ENCODE results near the gene ST7. TPM values are rescaled to one million over a fixed set of nuclear protein-coding genes. Genes with fewer than 3 reads are reported as not detected.

The ST7 gene
- total and polyA plus RNA-seq, 2 experiments from 2014 or later: 9.9 to 18.3 TPM

DNA sequence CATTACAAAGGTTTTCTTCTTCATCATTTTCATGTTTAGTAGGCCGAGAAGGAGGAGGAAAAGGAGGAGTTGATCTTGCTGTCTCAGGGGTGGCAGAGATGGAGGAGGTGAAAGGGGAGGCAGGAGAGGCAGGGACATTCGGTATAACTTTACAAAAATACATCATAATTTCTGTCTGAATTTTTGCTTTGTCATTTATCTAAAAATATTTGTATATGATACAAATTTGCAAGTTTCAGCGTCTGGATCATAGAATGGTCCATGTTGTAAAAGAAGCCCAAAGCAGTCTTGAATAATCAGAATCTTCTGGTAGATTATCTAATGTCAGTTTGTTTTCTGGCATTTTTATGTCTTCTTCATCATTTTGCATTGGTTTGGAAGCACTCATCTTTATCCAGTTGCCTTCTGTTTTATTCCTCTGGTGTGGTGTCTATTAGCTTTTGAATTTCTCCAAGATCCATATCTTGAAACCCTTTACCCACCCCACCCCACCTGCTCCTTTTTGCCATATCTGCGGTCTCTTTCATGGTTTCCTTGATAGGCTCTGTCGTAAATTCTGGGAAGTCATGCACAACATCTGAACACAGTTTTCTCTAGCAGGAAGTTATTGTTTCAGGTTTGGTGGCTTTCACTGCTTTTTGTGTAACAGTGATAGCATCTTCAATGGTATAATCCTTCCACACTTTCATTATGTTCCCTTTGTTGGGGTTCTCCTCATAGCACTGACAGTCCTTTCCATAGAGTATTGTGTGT lies 95.0 kb downstream of the ST7 start:
- Mint-ChIP-seq H3K27me3 (ENCODE audit: insufficient read depth, low read depth, poor library complexity) (peaks cover 6% of the 10 kb centered on the region), H3K4me1 (no peaks in the 10 kb centered on the region; the same call in 2 of the 3 replicates), H3K4me3 (no peak overlapping the region), H3K36me3 (ENCODE audit: low read depth) (no peaks in the 10 kb centered on the region), H3K9me3 (peaks cover 4% of the 10 kb centered on the region; the same call in 2 of the 3 replicates), H3K27ac (0 out of 2 replicates have a peak overlapping the region, but pooled peaks have one; percentile 26)
- no peaks in the 10 kb centered on the region for H4K20me1 ChIP-seq (replicated peaks; ENCODE audit: insufficient read depth)
- no peaks in the 10 kb centered on the region for H3K9me2 ChIP-seq (ENCODE audit: insufficient read depth)
- no peak overlapping the region for H3K27ac ChIP-seq (ENCODE audit: low read depth)
- H3F3A ChIP-seq (replicated peaks; ENCODE audit: low read depth): no peaks in the 10 kb centered on the region
- DNase-seq (ENCODE audit: low spot score) (no peak), ATAC-seq (no peak)
- no peak overlapping the region for H3K4me3 ChIP-seq
- H3K36me3 ChIP-seq (ENCODE audit: insufficient read depth): no peaks in the 10 kb centered on the region
- TF ChIP-seq POLR2AphosphoS5 (IDR thresholded peaks at IDR 0.05; ENCODE audit: low read depth) (no peak), NANOG (IDR thresholded peaks at IDR 0.05; ENCODE audit: borderline replicate concordance) (no peak), ZNF114 (CRISPR knock-in tag; IDR thresholded peaks at IDR 0.05) (no peak), CREB1 (CRISPR knock-in tag; IDR thresholded peaks at IDR 0.05; ENCODE audit: low read depth) (no peak), EZH2phosphoT487 (IDR thresholded peaks at IDR 0.05; ENCODE audit: unreplicated experiment) (no peak), ETS1 (IDR thresholded peaks at IDR 0.05) (no peak), JUNB (IDR thresholded peaks at IDR 0.05; ENCODE audit: unreplicated experiment) (no peak), ZNF331 (CRISPR knock-in tag; IDR thresholded peaks at IDR 0.05; ENCODE audit: low read depth) (no peak)
- TF ChIP-seq, protein P1, sequence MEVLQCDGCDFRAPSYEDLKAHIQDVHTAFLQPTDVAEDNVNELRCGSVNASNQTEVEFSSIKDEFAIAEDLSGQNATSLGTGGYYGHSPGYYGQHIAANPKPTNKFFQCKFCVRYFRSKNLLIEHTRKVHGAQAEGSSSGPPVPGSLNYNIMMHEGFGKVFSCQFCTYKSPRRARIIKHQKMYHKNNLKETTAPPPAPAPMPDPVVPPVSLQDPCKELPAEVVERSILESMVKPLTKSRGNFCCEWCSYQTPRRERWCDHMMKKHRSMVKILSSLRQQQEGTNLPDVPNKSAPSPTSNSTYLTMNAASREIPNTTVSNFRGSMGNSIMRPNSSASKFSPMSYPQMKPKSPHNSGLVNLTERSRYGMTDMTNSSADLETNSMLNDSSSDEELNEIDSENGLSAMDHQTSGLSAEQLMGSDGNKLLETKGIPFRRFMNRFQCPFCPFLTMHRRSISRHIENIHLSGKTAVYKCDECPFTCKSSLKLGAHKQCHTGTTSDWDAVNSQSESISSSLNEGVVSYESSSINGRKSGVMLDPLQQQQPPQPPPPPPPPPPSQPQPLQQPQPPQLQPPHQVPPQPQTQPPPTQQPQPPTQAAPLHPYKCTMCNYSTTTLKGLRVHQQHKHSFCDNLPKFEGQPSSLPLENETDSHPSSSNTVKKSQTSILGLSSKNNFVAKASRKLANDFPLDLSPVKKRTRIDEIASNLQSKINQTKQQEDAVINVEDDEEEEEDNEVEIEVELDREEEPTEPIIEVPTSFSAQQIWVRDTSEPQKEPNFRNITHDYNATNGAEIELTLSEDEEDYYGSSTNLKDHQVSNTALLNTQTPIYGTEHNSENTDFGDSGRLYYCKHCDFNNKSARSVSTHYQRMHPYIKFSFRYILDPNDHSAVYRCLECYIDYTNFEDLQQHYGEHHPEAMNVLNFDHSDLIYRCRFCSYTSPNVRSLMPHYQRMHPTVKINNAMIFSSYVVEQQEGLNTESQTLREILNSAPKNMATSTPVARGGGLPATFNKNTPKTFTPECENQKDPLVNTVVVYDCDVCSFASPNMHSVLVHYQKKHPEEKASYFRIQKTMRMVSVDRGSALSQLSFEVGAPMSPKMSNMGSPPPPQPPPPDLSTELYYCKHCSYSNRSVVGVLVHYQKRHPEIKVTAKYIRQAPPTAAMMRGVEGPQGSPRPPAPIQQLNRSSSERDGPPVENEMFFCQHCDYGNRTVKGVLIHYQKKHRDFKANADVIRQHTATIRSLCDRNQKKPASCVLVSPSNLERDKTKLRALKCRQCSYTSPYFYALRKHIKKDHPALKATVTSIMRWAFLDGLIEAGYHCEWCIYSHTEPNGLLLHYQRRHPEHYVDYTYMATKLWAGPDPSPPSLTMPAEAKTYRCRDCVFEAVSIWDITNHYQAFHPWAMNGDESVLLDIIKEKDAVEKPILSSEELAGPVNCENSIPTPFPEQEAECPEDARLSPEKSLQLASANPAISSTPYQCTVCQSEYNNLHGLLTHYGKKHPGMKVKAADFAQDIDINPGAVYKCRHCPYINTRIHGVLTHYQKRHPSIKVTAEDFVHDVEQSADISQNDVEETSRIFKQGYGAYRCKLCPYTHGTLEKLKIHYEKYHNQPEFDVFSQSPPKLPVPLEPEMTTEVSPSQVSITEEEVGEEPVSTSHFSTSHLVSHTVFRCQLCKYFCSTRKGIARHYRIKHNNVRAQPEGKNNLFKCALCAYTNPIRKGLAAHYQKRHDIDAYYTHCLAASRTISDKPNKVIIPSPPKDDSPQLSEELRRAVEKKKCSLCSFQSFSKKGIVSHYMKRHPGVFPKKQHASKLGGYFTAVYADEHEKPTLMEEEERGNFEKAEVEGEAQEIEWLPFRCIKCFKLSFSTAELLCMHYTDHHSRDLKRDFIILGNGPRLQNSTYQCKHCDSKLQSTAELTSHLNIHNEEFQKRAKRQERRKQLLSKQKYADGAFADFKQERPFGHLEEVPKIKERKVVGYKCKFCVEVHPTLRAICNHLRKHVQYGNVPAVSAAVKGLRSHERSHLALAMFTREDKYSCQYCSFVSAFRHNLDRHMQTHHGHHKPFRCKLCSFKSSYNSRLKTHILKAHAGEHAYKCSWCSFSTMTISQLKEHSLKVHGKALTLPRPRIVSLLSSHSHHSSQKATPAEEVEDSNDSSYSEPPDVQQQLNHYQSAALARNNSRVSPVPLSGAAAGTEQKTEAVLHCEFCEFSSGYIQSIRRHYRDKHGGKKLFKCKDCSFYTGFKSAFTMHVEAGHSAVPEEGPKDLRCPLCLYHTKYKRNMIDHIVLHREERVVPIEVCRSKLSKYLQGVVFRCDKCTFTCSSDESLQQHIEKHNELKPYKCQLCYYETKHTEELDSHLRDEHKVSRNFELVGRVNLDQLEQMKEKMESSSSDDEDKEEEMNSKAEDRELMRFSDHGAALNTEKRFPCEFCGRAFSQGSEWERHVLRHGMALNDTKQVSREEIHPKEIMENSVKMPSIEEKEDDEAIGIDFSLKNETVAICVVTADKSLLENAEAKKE (CRISPR knock-in tag; IDR thresholded peaks at IDR 0.05): no peak
- TF ChIP-seq, protein P2, sequence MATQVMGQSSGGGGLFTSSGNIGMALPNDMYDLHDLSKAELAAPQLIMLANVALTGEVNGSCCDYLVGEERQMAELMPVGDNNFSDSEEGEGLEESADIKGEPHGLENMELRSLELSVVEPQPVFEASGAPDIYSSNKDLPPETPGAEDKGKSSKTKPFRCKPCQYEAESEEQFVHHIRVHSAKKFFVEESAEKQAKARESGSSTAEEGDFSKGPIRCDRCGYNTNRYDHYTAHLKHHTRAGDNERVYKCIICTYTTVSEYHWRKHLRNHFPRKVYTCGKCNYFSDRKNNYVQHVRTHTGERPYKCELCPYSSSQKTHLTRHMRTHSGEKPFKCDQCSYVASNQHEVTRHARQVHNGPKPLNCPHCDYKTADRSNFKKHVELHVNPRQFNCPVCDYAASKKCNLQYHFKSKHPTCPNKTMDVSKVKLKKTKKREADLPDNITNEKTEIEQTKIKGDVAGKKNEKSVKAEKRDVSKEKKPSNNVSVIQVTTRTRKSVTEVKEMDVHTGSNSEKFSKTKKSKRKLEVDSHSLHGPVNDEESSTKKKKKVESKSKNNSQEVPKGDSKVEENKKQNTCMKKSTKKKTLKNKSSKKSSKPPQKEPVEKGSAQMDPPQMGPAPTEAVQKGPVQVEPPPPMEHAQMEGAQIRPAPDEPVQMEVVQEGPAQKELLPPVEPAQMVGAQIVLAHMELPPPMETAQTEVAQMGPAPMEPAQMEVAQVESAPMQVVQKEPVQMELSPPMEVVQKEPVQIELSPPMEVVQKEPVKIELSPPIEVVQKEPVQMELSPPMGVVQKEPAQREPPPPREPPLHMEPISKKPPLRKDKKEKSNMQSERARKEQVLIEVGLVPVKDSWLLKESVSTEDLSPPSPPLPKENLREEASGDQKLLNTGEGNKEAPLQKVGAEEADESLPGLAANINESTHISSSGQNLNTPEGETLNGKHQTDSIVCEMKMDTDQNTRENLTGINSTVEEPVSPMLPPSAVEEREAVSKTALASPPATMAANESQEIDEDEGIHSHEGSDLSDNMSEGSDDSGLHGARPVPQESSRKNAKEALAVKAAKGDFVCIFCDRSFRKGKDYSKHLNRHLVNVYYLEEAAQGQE (IDR thresholded peaks at IDR 0.05; ENCODE audit: unreplicated experiment): no peak
- H3K27me3 ChIP-seq (ENCODE audit: insufficient read depth): no peaks in the 10 kb centered on the region
- no peaks in the 10 kb centered on the region for H3K79me2 ChIP-seq (replicated peaks; ENCODE audit: insufficient read depth)
- H3K4me1 ChIP-seq (ENCODE audit: insufficient read depth): no peaks in the 10 kb centered on the region
- H2AFZ ChIP-seq: no peak overlapping the region
- H3K4me2 ChIP-seq: no peak overlapping the region
